Progenitor cell of endocrine pancreas (in vitro differentiated cells): ENCODE results near the gene PTGFRN. TPM values are rescaled to one million over a fixed set of nuclear protein-coding genes. Genes with fewer than 3 reads are reported as not detected.
"Not testable (repeated sequence)": the region's sequence is repeated elsewhere in the genome, so short reads cannot be mapped to it uniquely, and the experiment has no call there.

ENCODE experiments used
- DNase-seq: peaks from one replicate; pipeline ENCODE4 v3.0.0; 2021; ENCODE audit warnings: low spot score; ENCODE audit not compliant: unreplicated experiment
- H3K27ac Mint-ChIP-seq: 2 replicates; pipeline ENCODE4 v1.8.0; 2021; ENCODE audit warnings: mild to moderate bottlenecking, moderate library complexity, mixed read lengths
- H3K27me3 Mint-ChIP-seq: 2 replicates; pipeline ENCODE4 v1.8.0; 2021; ENCODE audit warnings: mixed read lengths
- H3K36me3 Mint-ChIP-seq: 2 replicates; pipeline ENCODE4 v1.8.0; 2022; ENCODE audit warnings: mixed read lengths; ENCODE audit not compliant: insufficient read depth
- H3K4me1 Mint-ChIP-seq: 2 replicates; pipeline ENCODE4 v1.8.0; 2021; ENCODE audit warnings: low read depth, mixed read lengths
- H3K4me3 Mint-ChIP-seq: 2 replicates; pipeline ENCODE4 v1.8.0; 2021; ENCODE audit warnings: low read depth, mild to moderate bottlenecking, moderate library complexity, mixed read lengths
- H3K9me3 Mint-ChIP-seq: 2 replicates; pipeline ENCODE4 v1.8.0; 2021; ENCODE audit warnings: low read depth, mixed read lengths
- CTCF ChIP-seq: fragments of 200-600 bp; sonication (generic); IDR thresholded peaks from one replicate; pipeline ENCODE4 v1.5.0; 2021; ENCODE audit warnings: antibody characterized with exemption, mild to moderate bottlenecking; ENCODE audit not compliant: unreplicated experiment
- total RNA-seq: library from RNA; stranded (reverse); gene quantifications from 2 replicates; pipeline ENCODE4 v1.2.1, GENCODE V29; 2021

Gene PTGFRN
- total RNA-seq, 1 donor from 2014 or later, result 42.9 TPM

- H3K36me3 Mint-ChIP-seq, result peaks cover 28% of the 10 kb centered on the region
- no peak for DNase-seq
- H3K4me1 Mint-ChIP-seq, result no peaks in the 10 kb centered on the region
- peak overlapping the region; percentile 62 for H3K27ac Mint-ChIP-seq
- H3K4me3 Mint-ChIP-seq, result no peak overlapping the region
- H3K27me3 Mint-ChIP-seq, result no peaks in the 10 kb centered on the region
- peaks cover 7% of the 10 kb centered on the region for H3K9me3 Mint-ChIP-seq
- TF ChIP-seq CTCF, result no peak
Measured at GRCh38 chr1:116968724-116969123, 59.0 kb downstream of the PTGFRN start.

DNA sequence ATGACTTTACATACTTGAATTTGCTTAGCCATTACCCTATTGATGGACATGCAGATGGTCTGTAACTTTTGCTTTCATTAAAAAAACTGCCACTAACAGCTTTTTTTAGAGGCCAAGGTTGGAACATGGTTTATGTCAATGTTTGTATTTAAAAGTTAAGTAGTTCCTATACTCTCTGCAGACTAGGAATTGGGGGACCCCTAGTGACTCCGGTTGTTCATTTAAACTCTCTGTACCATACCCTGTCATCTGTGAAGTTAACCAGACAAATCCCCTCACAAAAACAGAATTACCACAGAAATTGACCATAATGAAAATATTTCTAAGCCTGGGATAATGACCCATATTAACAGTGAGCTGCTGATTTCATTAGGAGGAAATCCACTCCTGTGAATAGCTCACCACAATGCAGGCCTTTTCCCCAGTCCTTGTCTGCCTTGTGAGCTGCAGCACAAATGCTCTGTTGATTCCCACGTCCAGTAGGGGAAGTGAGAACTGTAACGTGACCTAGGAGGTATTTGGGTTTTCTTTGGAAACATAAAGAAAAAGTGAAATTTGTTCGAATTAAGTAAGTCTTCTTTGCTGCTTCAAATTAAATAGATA lies 61.6 kb downstream of the PTGFRN start:
- H3K9me3 Mint-ChIP-seq, result peaks cover 24% of the 10 kb centered on the region
- H3K27ac Mint-ChIP-seq, result no peak overlapping the region
- H3K4me1 Mint-ChIP-seq, result no peaks in the 10 kb centered on the region
- no peaks in the 10 kb centered on the region for H3K27me3 Mint-ChIP-seq
- TF ChIP-seq CTCF, result no peak
- H3K4me3 Mint-ChIP-seq, result no peak overlapping the region
- DNase-seq, result no peak
- peaks cover 51% of the 10 kb centered on the region for H3K36me3 Mint-ChIP-seq

GRCh38 chr1:116971965-116972673 lies 62.4 kb downstream of the PTGFRN start:
- H3K4me3 Mint-ChIP-seq, result no peak overlapping the region
- H3K4me1 Mint-ChIP-seq, result no peaks in the 10 kb centered on the region
- TF ChIP-seq CTCF, result no peak
- no peak for DNase-seq
- H3K36me3 Mint-ChIP-seq, result peaks cover 51% of the 10 kb centered on the region
- H3K27ac Mint-ChIP-seq, result no peak overlapping the region
- H3K9me3 Mint-ChIP-seq, result peaks cover 25% of the 10 kb centered on the region
- no peaks in the 10 kb centered on the region for H3K27me3 Mint-ChIP-seq

GRCh38 chr1:116972674-116973030 lies 62.9 kb downstream of the PTGFRN start:
- Mint-ChIP-seq H3K9me3 (peaks cover 31% of the 10 kb centered on the region), H3K27ac (no peak overlapping the region), H3K27me3 (no peaks in the 10 kb centered on the region), H3K4me3 (no peak overlapping the region), H3K36me3 (peaks cover 52% of the 10 kb centered on the region), H3K4me1 (no peaks in the 10 kb centered on the region)
- no peak for DNase-seq
- TF ChIP-seq CTCF, result no peak

DNA sequence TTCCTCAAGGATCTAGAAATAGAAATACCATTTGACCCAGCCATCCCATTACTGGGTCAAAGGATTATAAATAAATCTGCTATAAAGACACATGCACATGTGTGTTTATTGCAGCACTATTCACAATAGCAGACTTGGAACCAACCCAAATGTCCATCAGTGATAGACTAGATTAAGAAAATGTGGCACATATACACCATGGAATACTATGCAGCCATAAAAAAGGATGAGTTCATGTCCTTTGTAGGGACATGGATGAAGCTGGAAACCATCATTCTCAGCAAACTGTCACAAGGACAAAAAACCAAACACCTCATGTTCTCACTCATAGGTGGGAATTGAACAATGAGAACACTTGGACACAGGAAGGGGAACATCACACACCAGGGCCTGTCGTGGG lies 70.6 kb downstream of the PTGFRN start:
- H3K4me3 Mint-ChIP-seq, H3K27me3 Mint-ChIP-seq, H3K27ac Mint-ChIP-seq, DNase-seq: not testable (repeated sequence)
- peaks cover 17% of the 10 kb centered on the region for H3K4me1 Mint-ChIP-seq
- H3K9me3 Mint-ChIP-seq, result peaks cover 20% of the 10 kb centered on the region
- H3K36me3 Mint-ChIP-seq, result peaks cover 39% of the 10 kb centered on the region
